ENCODE data around the gene PLXNA3. TPM values are rescaled to one million over a fixed set of nuclear protein-coding genes. Genes with fewer than 3 reads are reported as not detected.

PLXNA3 gene
- total RNA-seq, 2 donors from 2014 or later: 52.6 to 68.8 TPM

GRCh38 chrX:154431341-154431740 lies 26.7 kb upstream of the PLXNA3 start:
- Mint-ChIP-seq H3K27ac (no peak overlapping the region), H3K36me3 (ENCODE audit: low read depth) (peaks cover 11% of the 10 kb centered on the region), H3K27me3 (ENCODE audit: insufficient read depth) (no peaks in the 10 kb centered on the region), H3K4me3 (no peak overlapping the region), H3K9me3 (peaks cover 74% of the 10 kb centered on the region), H3K4me1 (no peaks in the 10 kb centered on the region)
- no peak overlapping the region for H3K27ac ChIP-seq (ENCODE audit: low read depth, low read length)
- H3K4me3 ChIP-seq (ENCODE audit: low read length): no peak overlapping the region
- WGBS, 2 experiments (ENCODE audit: insufficient coverage in 1 of 2, insufficient read length in 1 of 2): 88% methylated on average over 5 of the region's 5 CpGs; no CpG with 5 or more reads in 1 of the 2 experiments
- no peaks in the 10 kb centered on the region for H3K4me1 ChIP-seq (ENCODE audit: control insufficient read depth, insufficient read depth, low read length)
- no peaks in the 10 kb centered on the region for H3K36me3 ChIP-seq (ENCODE audit: control insufficient read depth, insufficient read depth, low read length)
- no peak overlapping the region for H3K9ac ChIP-seq (ENCODE audit: extremely low read depth, low read length, poor library complexity, severe bottlenecking)
- no peaks in the 10 kb centered on the region for H3K27me3 ChIP-seq (ENCODE audit: control insufficient read depth, insufficient read depth, low read length, poor library complexity, severe bottlenecking)
- TF ChIP-seq, protein P1, sequence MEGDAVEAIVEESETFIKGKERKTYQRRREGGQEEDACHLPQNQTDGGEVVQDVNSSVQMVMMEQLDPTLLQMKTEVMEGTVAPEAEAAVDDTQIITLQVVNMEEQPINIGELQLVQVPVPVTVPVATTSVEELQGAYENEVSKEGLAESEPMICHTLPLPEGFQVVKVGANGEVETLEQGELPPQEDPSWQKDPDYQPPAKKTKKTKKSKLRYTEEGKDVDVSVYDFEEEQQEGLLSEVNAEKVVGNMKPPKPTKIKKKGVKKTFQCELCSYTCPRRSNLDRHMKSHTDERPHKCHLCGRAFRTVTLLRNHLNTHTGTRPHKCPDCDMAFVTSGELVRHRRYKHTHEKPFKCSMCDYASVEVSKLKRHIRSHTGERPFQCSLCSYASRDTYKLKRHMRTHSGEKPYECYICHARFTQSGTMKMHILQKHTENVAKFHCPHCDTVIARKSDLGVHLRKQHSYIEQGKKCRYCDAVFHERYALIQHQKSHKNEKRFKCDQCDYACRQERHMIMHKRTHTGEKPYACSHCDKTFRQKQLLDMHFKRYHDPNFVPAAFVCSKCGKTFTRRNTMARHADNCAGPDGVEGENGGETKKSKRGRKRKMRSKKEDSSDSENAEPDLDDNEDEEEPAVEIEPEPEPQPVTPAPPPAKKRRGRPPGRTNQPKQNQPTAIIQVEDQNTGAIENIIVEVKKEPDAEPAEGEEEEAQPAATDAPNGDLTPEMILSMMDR (conservative IDR thresholded peaks at IDR 0.05): no peak
- DNase-seq: no peak
- H3K9me3 ChIP-seq (ENCODE audit: control insufficient read depth, low read length): no peaks in the 10 kb centered on the region

- DNase-seq: no peak
- Mint-ChIP-seq H3K4me1 (no peaks in the 10 kb centered on the region), H3K9me3 (peaks cover 68% of the 10 kb centered on the region), H3K27ac (no peak overlapping the region), H3K36me3 (ENCODE audit: low read depth) (peaks cover 11% of the 10 kb centered on the region), H3K27me3 (ENCODE audit: insufficient read depth) (no peaks in the 10 kb centered on the region), H3K4me3 (no peak overlapping the region)
- 97% methylated on average over 8 of the region's 8 CpGs; no CpG with 5 or more reads in 1 of the 2 experiments for WGBS, 2 experiments (ENCODE audit: insufficient coverage in 1 of 2, insufficient read length in 1 of 2)
- Histone ChIP-seq H3K36me3 (ENCODE audit: control insufficient read depth, insufficient read depth, low read length) (no peaks in the 10 kb centered on the region), H3K27ac (ENCODE audit: low read depth, low read length) (no peak overlapping the region), H3K4me1 (ENCODE audit: control insufficient read depth, insufficient read depth, low read length) (no peaks in the 10 kb centered on the region), H3K9me3 (ENCODE audit: control insufficient read depth, low read length) (no peaks in the 10 kb centered on the region), H3K27me3 (ENCODE audit: control insufficient read depth, insufficient read depth, low read length, poor library complexity, severe bottlenecking) (no peaks in the 10 kb centered on the region), H3K9ac (ENCODE audit: extremely low read depth, low read length, poor library complexity, severe bottlenecking) (no peak overlapping the region), H3K4me3 (ENCODE audit: low read length) (no peak overlapping the region)
- TF ChIP-seq, protein P1 (conservative IDR thresholded peaks at IDR 0.05): no peak
Measured at GRCh38 chrX:154432210-154432609, 25.9 kb upstream of the PLXNA3 start.

DNA sequence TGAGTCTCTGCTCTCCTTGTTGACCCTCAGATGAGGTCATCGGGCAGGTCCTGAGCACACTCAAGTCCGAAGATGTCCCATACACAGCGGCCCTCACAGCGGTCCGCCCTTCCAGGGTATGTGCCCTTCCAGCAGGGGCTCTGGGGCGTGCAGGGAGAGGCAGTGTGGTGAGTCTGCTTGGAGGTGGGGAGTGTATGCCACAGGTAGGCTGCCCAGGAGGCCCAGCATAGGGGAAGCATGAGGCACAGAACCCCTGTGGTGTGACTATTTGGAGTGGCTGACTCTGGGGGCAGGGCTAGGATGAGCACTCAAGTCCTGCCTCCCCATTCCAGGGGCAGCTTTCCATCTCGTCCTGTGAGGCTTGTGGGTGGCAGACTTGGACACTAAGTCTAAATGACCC lies 24.5 kb upstream of the PLXNA3 start:
- Mint-ChIP-seq H3K9me3 (peaks cover 67% of the 10 kb centered on the region), H3K4me1 (no peaks in the 10 kb centered on the region), H3K36me3 (ENCODE audit: low read depth) (peaks cover 14% of the 10 kb centered on the region), H3K27ac (no peak overlapping the region), H3K4me3 (no peak overlapping the region), H3K27me3 (ENCODE audit: insufficient read depth) (no peaks in the 10 kb centered on the region)
- 93% methylated on average over 7 of the region's 7 CpGs; no CpG with 5 or more reads in 1 of the 2 experiments for WGBS, 2 experiments (ENCODE audit: insufficient coverage in 1 of 2, insufficient read length in 1 of 2)
- Histone ChIP-seq H3K27me3 (ENCODE audit: control insufficient read depth, insufficient read depth, low read length, poor library complexity, severe bottlenecking) (no peaks in the 10 kb centered on the region), H3K4me3 (ENCODE audit: low read length) (no peak overlapping the region), H3K9me3 (ENCODE audit: control insufficient read depth, low read length) (no peaks in the 10 kb centered on the region), H3K9ac (ENCODE audit: extremely low read depth, low read length, poor library complexity, severe bottlenecking) (no peak overlapping the region), H3K36me3 (ENCODE audit: control insufficient read depth, insufficient read depth, low read length) (no peaks in the 10 kb centered on the region), H3K27ac (ENCODE audit: low read depth, low read length) (no peak overlapping the region), H3K4me1 (ENCODE audit: control insufficient read depth, insufficient read depth, low read length) (no peaks in the 10 kb centered on the region)
- TF ChIP-seq, protein P1 (conservative IDR thresholded peaks at IDR 0.05): no peak
- DNase-seq: no peak

All from endodermal cell (in vitro differentiated cells).